NT2/D1 (cell line): Measurements from ENCODE around the gene DUSP15.

Source experiments
- DNase-seq: peaks from one replicate; pipeline ENCODE4 v3.0.0-alpha.2; 2011; ENCODE audit warnings: low read depth, low spot score
- H3K27me3 ChIP-seq: 2 replicates; pipeline ENCODE4 v1.6.0; 2011; ENCODE audit warnings: mild to moderate bottlenecking; ENCODE audit not compliant: insufficient read length, insufficient read depth
- H3K36me3 ChIP-seq: 2 replicates; pipeline ENCODE4 v1.6.1; 2011; ENCODE audit warnings: mild to moderate bottlenecking, low read length, mixed read lengths; ENCODE audit not compliant: insufficient read depth, insufficient read length
- H3K4me1 ChIP-seq: 2 replicates; pipeline ENCODE4 v1.5.1; 2011; ENCODE audit not compliant: insufficient read depth, insufficient read length
- H3K4me3 ChIP-seq: 2 replicates; pipeline ENCODE4 v1.5.1; 2011; ENCODE audit warnings: low read depth; ENCODE audit not compliant: insufficient read length
- H3K9ac ChIP-seq: 2 replicates; pipeline ENCODE4 v1.6.0; 2011; ENCODE audit warnings: low read depth; ENCODE audit not compliant: insufficient read length
- H3K9me3 ChIP-seq: 2 replicates; pipeline ENCODE4 v1.5.1; 2011; ENCODE audit warnings: mild to moderate bottlenecking, low read length; ENCODE audit not compliant: insufficient read depth
- SUZ12 ChIP-seq: IDR thresholded peaks from 2 replicates; pipeline ENCODE4 v1.6.1; 2011; ENCODE audit not compliant: insufficient read length, insufficient read depth; ENCODE audit errors: extremely low read depth
- YY1 ChIP-seq: IDR thresholded peaks from 2 replicates; pipeline ENCODE4 v1.6.1; 2011; ENCODE audit not compliant: insufficient read length, insufficient read depth
- ZNF274 ChIP-seq: IDR thresholded peaks from 2 replicates; pipeline ENCODE4 v1.6.1; 2011; ENCODE audit warnings: mild to moderate bottlenecking, low read depth, low read length

The DUSP15 gene

DNA sequence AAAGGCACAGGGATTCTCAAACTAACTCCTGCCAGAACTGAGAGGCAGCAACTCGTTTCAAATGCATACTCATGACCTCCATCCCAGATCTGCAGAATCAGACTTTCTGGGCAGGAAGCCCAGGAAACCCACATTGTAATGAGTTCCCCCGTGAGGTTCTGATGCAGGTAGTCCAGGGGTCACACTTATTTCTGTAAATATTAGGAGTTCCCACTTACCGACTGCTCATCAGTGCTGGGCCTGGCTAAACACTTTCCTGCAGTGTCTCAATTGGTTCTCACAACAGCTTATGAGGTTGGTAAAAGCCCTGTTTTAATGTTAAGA lies 11.6 kb downstream of the DUSP15 start:
- H3K9me3 ChIP-seq = no peaks in the 10 kb centered on the region
- no peak overlapping the region for H3K9ac ChIP-seq
- DNase-seq = no peak
- H3K4me1 ChIP-seq = peaks cover 15% of the 10 kb centered on the region
- no peaks in the 10 kb centered on the region for H3K36me3 ChIP-seq
- H3K4me3 ChIP-seq = no peak overlapping the region
- H3K27me3 ChIP-seq = peaks cover 8% of the 10 kb centered on the region
- TF ChIP-seq YY1 (no peak), ZNF274 (no peak), SUZ12 (no peak)

DNA sequence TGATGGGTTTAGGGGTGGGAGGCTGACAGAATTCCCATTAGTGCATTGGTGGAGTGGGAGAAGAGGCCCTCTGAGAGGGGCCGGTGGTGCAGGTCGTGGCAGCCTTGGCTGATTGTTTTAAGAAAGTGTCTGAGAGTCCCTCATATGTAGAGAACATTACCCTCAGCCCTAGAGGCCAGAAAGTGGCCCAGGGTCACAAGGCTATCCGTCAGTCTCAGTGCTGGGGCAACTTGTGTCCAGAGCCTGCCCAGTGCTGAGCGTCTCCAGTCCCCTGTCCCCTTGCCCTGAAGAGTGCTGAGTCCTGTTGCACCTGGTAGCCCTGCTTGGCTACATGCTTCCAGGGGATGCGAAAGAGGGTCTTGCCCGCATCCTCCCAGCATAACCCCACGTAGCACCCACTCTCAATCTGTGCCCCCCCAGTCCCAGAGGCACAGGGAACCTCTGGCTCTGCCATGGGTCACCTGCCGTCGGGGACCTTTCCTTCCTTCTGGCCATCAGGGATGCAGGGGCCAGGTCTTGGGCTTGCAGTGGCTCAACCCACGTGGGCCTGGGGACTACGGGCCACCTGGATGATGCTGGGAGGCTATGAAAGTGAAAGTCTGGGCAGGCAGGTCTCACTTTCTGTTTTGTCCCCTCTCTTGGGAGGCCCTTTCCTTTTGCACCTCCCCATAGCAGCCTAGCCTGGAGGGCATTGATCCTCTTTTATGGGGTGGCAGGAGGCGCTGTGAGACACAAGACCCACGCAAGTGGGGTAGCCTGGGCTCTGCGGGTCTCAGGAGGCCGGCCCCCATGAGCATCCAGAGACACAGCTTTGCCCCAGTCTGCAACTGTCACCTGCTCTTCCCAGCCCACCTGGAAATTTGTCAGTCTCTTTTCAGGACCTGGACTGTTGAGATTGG lies 12.2 kb downstream of the DUSP15 start:
- Histone ChIP-seq H3K4me1 (peaks cover 15% of the 10 kb centered on the region), H3K36me3 (no peaks in the 10 kb centered on the region), H3K9me3 (no peaks in the 10 kb centered on the region), H3K4me3 (no peak overlapping the region), H3K27me3 (peaks cover 8% of the 10 kb centered on the region), H3K9ac (no peak overlapping the region)
- no peak for DNase-seq
- TF ChIP-seq YY1 (no peak), SUZ12 (no peak)

DNA sequence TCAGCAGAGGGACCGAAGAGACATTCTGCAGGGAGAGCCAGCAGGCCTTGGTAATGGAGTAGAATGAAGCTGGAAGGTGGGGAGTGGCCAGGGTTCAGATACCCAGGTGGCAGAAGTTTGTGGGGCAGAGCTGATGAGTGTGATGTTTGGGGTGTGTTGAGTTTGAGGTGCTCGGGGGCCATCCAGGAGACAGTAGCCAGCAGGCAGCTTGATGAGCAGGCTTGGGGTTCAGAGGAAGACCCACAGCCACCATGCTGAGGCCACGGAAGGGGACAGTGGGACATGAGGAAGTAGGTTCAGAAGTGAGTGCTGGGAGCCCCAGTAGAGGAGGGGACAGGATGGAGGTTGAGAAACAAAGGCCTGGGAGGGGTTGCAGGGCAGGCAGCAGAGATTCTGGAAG lies 13.8 kb downstream of the DUSP15 start:
- DNase-seq = no peak
- Histone ChIP-seq H3K36me3 (no peaks in the 10 kb centered on the region), H3K4me3 (no peak overlapping the region), H3K9me3 (no peaks in the 10 kb centered on the region), H3K4me1 (peaks cover 15% of the 10 kb centered on the region), H3K9ac (no peak overlapping the region), H3K27me3 (peaks cover 11% of the 10 kb centered on the region)
- no peak for TF ChIP-seq SUZ12
- TF ChIP-seq ZNF274 = no peak
- TF ChIP-seq YY1 = no peak

DNA sequence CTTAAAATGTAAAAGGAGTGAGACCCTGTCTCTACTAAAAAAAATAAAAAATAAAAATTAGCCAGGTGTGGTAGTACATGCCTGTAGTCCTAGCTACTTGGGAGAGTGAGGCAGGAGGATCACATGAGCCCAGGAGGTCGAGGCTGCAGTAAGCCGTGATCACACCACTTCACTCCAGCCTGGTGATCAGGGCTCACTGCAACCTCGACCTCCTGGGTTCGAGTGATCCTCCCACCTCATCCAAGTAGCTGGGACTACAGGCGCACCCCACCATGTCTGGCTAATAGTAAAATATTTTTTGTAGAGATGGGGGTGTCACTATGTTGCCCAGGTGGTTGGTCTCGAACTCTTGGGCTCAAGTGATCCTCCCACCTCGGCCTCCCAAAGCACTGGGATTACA lies 16.8 kb downstream of the DUSP15 start:
- Histone ChIP-seq H3K9me3 (no peaks in the 10 kb centered on the region), H3K27me3 (peaks cover 9% of the 10 kb centered on the region), H3K9ac (no peak overlapping the region), H3K4me3 (no peak overlapping the region), H3K4me1 (peaks cover 16% of the 10 kb centered on the region), H3K36me3 (no peaks in the 10 kb centered on the region)
- TF ChIP-seq SUZ12 (no peak), YY1 (no peak), ZNF274 (no peak)
- DNase-seq = no peak

DNA sequence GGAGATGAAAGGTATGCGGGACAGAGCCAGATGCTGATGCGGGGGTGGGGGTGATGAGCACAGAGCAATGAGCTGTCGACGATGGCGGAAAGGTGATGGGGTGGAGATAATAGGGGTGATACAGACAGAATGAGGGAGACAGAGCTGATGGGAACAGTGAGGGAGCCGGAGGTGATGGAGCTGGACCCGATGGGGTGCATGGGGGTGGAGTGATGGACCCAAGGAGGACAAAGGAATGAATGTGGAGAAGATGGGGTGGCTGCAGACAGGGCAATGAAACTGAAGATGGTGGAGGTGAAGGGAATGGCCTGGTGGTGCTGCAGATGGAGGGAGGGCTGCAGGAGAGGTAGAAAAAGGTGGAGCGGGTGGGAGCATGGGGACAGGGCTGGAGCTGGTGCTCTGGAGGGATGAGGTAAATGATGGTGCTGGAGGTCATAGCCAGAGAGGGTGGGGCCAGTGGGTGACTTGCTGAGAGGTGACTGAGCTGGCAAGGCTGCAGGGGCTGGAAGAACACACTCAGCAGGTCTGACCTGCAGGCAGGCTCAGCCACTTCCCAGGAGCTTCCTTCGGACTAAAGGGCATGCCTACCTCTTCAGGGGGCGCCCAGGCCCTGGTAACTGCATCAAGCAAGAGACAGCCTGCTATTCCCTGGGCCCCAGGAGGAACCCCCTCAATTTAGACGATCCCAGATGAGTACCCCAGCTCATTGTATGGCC lies 18.9 kb downstream of the DUSP15 start:
- no peaks in the 10 kb centered on the region for H3K9me3 ChIP-seq
- peaks cover 9% of the 10 kb centered on the region for H3K27me3 ChIP-seq
- no peak overlapping the region for H3K9ac ChIP-seq
- no peak overlapping the region for H3K4me3 ChIP-seq
- H3K4me1 ChIP-seq = peaks cover 9% of the 10 kb centered on the region
- DNase-seq = no peak
- H3K36me3 ChIP-seq = no peaks in the 10 kb centered on the region
- no peak for TF ChIP-seq ZNF274

DNA sequence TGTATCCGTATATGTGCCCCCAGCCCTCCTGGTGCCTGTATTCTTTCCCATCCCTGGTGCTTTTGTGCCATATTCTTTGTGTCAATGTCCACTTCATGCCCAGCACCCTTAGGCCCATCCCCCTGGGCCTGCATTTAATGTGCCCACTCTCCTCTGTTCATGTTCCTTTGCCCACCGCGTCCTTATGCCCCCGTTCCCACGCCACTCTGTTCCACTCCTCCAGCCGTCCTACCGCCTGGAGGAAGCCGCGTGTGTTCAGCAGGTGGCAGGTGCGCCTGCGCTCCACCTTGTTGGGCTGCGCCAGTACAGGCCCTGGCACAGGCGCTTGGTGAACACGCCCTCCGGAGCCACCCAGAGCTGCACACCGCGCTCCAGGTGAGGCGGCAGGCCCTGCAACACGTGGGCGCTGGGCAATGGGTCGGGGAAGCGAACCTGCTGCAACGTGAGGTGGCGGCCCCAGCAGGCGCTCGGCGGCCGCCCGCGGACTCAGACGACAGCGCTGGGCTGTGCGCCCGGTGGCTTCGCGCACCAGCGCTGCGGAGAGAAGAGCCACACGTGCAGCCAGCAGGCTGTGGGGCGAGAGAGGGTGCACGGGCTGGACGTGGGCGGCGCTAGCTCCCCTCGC lies 20.9 kb downstream of the DUSP15 start:
- no peak overlapping the region for H3K9ac ChIP-seq
- no peak overlapping the region for H3K4me3 ChIP-seq
- H3K9me3 ChIP-seq = no peaks in the 10 kb centered on the region
- TF ChIP-seq SUZ12 = no peak
- no peak for TF ChIP-seq ZNF274
- TF ChIP-seq YY1 = no peak
- no peak for DNase-seq
- H3K27me3 ChIP-seq = peaks cover 7% of the 10 kb centered on the region
- H3K36me3 ChIP-seq = no peaks in the 10 kb centered on the region
- H3K4me1 ChIP-seq = peaks cover 20% of the 10 kb centered on the region
